Cardiac septum (tissue), 1 donor: Measurements from ENCODE around the gene ZNRF1. TPM values are rescaled to one million over a fixed set of nuclear protein-coding genes. Genes with fewer than 3 reads are reported as not detected.

ENCODE experiments used
- DNase-seq: peaks from one replicate; pipeline ENCODE4 v3.0.0-alpha.2; 2020; ENCODE audit warnings: low spot score
- intact Hi-C: fragments of 100-400 bp; cut with DNase I; formaldehyde crosslinking; loops from one replicate; pipeline ENCODE4 v1.14.0; 2022
- total RNA-seq: library from RNA; stranded (reverse); fragmentation: NEBNext Ultra II Directional; extraction: Animal tissue kit (Norgen Biotek cat#: 25700); gene quantifications from one replicate; pipeline ENCODE4 v1.2.1, GENCODE V29; 2021
- donor health status: DM: no; HTN: no; CAD: no.

The ZNRF1 gene
- total RNA-seq, 1 donor from 2014 or later: 31.3 TPM

DNA sequence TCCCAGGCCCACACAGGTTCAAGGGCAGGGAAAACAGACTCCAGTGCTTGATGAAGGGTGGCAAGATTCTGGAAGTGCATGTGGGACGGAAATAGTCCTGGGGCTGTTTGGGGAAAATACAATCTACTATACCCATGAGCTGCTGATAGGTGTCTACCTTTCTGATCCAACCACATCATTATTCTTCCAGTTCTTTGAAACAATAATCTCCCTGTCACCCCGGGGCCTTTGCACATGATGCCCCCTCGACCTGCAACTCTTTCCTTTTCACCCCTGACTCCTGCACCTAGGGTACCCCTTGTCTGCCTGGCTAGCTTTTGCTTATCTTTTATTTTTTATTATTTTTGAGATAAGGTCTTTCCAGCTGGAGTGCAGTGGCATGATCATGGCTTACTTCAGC, 72.8 kb downstream of the ZNRF1 start:
- no peak for DNase-seq
- intact Hi-C loops: no loop called here

DNA sequence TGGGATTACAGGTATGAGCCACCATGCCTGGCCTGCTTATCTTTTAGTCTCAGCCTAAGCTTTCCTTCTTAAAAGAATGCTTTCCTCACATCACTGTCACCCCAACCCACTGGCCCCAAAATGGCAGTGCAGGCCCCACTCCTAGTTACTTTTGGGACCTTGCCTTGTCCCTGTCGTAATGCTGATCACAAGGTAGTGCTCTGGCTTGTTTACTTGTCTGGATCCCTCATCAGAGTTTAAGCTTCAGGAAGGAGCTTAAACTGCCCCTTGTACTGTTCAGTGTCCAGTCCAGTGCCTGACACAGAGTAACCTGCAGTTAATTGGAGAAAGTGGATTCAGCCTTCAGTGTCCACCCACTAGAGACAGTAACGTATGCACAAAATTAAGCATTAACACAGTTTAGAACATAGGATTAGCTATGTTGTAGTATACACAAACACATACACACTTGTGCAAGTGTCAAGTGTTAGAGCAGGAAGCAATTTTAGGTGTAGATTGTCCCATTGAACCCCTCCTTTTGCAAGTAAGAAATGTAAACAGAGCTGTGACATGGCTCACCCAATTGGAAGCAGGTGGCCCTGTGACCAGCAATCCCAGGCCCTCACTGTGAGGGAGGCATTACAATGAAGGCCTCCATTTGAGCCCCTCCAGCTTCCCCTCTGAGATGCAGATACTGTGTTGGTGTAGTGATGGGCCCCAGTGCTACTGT, 73.6 kb downstream of the ZNRF1 start:
- DNase-seq: no peak
- intact Hi-C loops: no loop called here

DNA sequence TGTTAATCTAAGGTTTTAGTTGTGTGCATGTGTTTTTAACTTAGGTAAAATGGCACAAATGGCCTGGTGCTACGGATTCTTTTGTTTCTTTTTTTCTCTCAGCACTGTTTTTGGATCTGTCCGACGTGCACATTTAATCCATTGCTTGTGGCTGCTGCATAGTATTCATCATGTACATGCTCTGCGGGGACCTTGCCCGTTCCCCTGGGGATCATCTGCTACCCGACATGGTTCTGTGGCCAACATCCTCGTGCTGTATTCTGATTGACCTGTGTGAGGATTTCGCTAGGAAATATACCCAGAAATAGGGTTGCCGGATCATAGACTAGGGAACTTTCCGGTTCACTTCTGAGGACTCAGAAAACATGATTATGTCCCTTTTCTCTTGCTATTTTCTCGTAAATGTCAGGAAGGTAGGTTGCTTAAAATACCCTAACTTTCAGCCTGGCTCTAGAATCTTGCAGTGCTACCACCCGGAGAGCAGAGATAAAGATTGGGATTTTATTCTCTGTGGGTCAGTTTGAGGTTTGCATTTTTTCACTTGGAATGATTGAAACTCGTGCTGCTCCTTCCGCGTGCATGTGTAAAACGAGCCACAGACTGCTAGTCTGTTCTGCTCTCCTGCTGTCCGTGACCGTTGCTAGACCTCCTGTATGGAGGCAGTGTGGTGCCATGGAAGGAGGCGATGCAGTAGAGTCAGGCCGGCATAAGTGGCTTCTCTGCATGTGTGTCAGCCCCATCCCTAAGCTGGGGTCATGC, 74.9 kb downstream of the ZNRF1 start:
- DNase-seq: no peak
- intact Hi-C loops: no loop called here

DNA sequence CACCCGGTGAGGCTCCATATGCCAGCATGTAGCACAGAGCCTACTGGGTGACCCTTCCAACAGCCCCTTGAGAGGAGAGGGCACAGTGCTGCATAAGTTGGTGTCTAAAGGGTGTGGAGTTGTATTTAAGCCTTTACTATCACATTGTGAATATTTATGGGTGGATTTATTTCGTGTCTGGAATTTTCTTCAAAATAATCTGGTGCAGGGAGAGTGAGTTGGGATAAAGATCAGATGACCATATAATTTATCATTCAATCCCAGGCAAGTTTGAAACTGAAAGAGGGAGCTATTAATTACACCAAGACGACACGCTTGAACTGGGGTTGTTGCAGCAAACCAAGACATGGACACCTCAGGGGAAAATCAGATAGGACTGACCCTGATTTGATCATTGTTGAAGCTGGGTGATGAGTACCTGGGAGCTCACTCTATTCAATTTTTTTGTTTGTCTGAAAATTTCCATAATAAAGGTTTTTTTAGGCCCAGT, 75.5 kb downstream of the ZNRF1 start:
- intact Hi-C loops: no loop called here
- DNase-seq: no peak

DNA sequence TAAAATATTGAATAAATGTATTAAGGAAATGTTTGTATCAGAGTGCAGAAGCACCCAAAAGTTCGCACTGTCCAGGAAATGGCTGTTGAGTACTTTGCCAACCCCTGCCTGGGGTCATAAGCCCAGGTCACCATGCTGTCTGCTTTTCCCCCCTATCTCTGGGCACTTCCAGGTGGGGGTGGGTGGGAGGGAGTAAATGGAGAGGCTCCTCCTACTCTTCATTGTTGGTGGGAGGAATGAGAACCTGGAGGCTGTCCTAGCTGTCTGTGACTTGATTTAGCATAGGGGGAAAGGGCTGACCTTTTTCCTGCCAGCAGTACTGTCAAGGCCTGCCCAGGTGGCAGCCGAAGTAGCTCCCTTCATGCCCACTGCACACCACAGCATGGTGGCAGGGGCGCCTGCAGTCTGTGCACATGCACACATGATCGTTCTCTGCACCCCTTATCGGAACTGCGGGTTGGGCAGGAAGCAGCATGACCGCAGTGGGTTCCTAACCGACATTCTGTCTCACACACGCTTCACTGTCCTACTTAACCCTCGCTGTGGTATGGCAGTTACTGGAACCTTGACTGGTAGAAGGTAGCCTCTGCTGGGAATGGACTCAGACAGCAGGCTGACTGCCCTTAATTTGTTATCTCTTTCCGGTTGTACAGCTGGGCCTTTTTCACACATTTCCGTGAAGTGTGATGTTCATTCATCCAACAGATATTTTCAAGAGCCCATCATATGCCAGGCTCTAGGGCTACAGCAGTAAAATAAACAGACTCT, 76.3 kb downstream of the ZNRF1 start:
- intact Hi-C loops: no loop called here
- no peak for DNase-seq

DNA sequence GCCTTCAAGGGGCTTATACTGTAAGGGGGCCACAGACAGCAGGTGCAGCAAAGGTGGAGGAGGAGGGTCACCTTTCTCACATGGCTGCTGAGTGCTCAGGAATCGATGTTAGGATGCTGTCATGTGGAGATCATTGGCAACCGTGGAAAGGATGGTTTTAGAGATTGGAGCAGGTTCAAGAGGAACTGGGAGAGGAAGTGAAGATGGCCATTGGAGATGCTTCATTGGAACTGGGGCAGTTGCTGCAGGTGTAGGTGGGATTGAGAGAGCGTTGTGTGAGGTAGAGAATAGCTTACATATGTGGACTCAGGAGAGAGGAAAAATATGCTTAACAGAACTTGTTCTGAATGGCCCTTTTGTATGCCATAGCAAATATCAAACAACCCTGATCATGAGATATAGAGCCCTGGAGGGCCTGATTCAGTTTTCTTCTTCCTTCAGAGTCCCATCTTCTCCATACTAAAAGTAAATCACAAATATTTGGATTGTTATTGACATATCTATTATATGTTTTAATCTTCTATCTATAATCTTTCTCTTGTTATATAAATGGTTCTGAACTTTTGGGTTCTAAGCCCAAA, 77.0 kb downstream of the ZNRF1 start:
- intact Hi-C loops: no loop called here
- DNase-seq: no peak

DNA sequence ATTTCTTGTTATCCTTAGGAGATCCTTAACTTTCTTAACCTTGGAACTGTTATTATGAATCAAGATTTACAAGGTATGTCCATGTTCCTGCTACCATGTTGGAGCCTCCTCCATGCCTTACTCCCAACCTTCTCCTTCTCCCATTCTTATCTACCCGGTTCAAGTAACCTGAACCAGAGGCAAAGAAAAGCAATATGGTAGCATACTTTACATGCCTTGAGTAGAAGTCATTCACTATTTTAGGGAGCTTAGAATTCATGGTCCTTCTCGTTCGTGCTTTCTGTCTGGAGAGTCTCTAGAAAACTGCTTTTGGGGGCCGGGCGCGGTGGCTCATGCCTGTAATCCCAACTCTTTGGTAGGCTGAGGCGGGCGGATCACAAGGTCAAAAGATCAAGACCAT, 80.1 kb downstream of the ZNRF1 start:
- no peak for DNase-seq
- intact Hi-C loops: no loop called here

DNA sequence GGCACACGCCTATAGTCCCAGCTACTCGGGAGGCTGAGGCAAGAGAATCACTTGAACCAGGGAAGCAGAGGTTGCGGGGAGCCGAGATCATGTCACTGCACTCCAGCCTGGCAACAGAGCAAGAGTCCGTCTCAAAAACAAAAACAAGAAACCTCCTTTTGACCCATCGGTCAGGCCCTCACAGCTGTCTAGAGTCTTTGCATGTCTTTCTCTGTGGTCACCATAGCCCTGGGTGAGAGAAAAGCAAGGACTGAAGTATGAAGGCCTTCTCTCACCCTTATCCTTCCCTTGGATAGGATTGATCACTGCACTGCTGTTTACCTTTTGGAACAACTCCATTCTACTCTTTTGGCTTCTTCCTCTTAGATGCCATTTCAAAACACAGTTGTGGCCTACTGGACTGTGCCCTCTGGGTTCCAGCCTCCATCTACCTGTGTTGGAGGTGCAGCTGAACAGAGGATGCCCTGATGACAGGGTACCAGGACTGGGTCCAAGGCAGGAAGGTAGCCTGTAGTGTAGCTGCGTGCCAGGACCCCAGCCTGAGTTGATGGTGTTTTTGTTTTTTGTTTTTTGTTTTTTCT, 80.6 kb downstream of the ZNRF1 start:
- intact Hi-C loops: no loop called here
- no peak for DNase-seq

DNA sequence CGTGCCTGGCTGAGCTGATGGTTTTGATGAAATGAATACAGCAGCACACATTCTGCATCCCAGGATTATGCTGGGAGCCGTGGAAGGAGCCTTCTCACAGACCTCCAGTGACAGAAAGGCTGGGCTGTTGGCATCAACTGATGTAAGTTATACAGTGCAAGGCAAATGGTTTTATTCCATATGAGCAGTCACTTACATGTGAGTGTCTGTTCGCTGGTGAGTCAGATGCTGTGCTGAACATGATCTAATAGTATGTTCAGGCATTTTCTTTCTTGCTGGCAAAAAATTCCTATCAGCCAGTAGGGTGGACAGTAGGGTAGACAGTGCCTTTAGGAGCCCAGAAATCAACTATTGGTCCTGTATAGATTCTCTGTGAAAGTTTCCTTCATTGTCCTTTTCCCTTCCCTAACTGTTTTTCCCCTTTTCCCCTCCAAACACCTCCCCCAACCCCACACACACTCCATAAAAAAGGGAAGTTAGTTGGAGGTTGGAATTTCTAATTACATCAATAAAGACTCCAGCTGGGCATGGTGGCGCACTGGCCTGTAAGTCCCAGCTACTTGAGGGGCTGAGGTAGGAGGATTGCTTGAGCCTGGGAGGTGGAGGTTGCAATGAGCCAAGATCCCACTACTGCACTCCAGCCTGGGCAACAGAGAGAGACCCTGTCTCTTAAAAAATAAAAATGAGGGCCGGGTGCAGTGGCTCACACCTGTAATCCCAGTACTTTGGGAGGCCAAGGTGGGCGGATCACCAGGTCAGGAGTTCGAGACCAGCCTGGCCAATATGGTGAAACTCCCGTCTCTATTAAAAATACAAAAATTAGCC, 81.6 kb downstream of the ZNRF1 start:
- no peak for DNase-seq
- intact Hi-C loops: no loop called here

DNA sequence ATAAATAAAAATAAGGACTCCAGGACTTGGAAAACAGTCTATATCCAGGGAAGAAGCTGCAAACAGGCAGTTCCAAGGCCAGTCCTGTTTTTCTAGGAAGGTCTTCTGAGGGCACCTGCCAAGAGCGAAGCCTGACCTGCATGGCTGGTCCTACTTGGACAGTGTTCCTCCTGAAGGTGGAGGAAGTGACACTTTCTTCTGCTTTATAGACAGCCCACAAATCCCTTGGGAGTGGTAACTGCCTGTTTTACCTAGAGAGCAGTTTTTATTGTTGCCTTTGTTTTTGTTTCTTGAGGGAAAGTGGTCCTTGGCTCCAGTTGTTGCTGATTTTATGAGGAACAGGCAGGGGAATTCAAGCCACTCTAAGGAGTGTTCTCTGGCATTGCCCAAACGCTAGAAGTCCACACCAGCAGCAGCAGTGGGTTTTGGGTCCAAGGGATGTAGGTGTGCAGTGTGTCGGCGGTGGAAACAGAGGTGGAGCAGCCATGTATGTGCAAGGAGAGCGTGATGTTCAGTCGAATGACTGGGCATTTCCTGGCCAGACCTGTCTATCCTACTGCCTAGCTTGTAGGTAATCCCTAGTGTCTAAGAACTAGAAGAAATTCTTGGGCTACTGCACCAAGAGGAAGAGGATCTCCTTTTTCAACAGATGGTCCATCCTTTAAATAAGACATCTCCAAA, 82.5 kb downstream of the ZNRF1 start:
- intact Hi-C loops: no loop called here
- DNase-seq: no peak

DNA sequence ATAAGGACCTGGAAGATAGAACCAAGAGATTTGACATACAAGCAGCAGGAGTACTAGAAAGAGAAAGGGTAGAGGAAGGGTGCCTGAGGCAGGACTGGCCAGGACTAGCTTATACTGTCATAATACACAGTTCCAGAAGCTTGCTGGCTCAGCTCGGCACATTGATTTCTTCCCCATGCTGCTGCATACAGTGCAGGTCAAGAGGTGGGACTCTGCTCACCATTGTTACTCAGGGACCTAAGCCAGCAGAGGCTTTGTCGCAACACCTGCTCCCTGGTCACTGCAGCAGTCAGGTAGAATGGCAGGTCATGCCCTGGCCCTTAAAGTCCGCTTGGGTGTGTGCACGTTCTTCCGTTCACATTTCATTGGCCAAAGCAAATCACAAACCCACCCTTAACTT, 85.0 kb downstream of the ZNRF1 start:
- intact Hi-C loops: no loop called here
- no peak for DNase-seq

DNA sequence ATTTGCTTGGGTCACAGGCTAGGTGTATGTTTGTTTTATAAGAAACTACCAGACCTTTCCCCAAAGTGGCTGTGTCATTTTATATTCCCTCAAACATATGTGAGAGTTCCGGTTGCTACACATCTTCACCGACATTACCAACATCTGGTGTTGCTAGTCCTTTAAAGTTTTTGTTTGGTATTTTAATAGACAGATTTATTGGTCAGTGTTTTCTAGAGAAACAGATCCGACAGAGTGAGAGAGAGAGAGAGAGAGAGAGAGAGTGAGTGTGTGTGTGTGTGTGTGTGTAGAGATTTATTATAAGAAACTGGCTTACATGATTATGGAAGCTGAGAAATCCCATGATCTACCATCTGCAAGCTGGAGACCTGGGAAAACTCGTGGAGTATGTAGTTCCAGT, 86.7 kb downstream of the ZNRF1 start:
- intact Hi-C loops: no loop called here
- DNase-seq: no peak

DNA sequence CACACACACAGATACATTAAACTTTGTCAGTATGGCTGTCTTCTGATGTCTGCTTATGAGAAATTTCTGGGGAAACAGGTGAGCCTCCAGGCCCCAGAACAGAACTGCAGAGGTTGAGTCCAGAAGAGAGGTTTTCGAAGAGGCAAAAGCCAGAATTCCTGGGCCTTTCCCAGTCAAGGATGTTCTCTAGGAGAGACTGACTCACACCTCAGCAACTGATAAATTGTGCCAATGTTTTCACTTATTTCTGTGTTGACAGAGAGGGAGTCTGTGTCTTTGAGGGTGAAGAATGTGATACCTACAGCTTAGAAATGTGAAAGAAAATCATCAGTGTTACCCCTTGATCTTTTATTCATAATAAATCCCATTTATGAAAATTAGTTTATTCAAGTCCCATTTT, 87.5 kb downstream of the ZNRF1 start:
- no peak for DNase-seq
- intact Hi-C loops: no loop called here

DNA sequence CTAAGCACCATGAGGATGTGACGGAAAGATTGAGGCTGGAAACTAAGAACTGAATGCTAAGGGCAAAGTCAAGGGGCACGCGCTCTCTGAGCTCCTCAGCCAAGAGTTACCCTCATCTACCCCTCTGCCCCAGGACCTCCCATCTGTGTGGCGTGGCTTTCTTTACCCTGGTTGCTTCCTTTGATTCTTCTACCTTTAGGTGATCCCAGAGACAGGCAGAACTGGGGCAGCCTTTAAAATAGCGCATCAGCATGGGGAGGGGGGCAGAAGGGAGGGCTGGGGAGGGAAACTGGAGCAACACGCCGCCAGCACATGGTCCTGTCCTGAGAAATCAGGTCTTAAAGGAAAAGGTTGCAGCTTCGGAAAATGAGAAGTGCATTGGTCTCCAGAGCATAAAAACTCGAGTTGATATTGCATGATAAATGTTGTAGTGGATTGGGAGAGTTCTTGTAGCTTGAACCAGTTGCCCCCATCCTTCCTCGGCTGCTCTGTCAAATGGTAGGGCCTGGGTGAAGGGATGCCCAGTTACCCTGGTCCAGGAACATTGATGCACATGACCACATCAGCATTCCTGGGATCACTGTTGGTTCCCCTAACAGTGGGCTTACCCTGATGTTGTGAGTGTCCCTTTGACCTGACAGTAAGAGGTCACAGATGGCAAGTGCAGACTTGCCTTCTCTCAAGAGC, 88.0 kb downstream of the ZNRF1 start:
- DNase-seq: no peak
- intact Hi-C loops: no loop called here

DNA sequence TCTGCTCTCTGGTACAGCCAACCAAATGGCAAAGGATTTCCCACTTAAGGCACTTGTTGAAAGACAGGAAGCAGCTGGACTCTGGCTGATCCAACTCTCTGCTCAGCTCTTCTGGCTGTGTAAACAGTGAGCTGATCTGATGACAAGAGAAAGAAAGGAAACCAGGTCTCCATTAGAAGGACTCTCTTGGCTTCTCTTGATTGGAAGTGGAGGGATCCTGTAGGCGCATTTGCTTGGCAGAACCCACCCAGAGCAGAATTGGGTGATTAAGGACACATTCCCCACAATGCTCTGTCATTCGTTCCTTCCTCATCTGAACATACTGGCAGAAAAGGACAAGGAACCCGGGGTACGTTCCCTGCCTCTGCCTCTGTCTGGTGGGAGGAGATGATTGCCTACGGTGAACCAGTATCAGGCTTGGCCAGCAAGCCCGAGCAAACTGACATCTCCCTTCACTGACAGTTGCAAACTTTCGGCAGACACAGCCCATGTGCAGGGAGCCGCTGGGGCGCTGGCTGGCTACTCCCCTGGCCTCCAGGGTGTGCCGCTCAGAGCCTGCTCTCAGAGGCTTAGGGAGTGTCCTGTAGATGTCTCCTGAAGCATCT, 88.7 kb downstream of the ZNRF1 start:
- no peak for DNase-seq
- intact Hi-C loops: no loop called here

DNA sequence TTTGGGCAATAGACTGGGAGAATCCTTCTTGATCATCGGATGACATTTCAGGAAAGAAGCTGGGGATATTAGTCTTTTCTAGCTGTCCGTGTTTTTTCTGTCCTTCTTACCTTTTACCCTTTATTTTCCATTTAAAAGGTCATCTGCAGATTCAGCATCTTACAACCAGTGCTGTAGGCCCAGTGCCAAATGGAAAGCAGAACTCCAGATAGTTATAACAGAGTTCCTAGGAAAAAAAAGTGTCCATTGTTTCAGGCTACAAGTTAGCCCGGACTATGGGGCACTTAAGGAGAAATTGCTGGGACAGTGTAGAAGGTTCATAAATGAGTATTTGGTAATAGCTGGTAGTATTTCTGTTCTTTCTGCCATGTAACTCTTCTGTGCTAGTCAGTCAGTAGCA, 89.4 kb downstream of the ZNRF1 start:
- intact Hi-C loops: loop anchor here (2.0 kb wide), 1 partner anchor 17 kb away; no protein-coding TSS in a partner anchor
- DNase-seq: no peak

DNA sequence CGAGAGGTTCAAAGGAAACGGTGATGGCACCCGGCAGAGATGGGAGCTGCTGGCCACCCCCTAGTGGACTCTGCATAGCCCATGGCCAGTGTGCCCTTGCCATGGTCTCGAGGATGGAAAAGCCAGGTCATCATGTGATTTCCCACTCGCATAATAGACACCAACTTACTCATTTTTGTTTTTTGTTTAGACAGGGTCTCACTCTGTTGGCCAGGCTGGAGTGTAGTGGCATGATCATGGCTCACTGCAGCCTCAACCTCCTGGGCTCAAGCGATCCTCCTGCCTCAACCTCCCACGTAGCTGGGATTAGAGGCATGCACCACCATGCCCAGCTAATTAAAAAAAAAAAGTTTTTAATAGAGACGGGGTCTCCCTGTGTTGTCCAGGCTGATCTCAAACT, 90.1 kb downstream of the ZNRF1 start:
- DNase-seq: no peak
- intact Hi-C loops: loop anchor here (2.0 kb wide), 1 partner anchor 16 kb away; no protein-coding TSS in a partner anchor
